ENCODE data around the gene PTPRU.

GRCh38 chr1:29258189-29258975, 22.1 kb downstream of the PTPRU start:
- TF ChIP-seq CTCF (IDR thresholded peaks at IDR 0.05) (no peak), POLR2A (IDR thresholded peaks at IDR 0.05) (no peak)

Measured in esophagus squamous epithelium (tissue), 4 donors.